GM19193 (cell line): ENCODE data around the gene COL18A1.

Source experiments
- POLR2A ChIP-seq: IDR thresholded peaks from 4 replicates; pipeline ENCODE4 v1.6.1; 2011; ENCODE audit not compliant: insufficient read depth, insufficient read length; ENCODE audit errors: extremely low read depth

The COL18A1 gene

GRCh38 chr21:45481977-45482898 is 77.3 kb downstream of the COL18A1 start:
- TF ChIP-seq POLR2A = no peak

GRCh38 chr21:45482899-45483821 is 78.2 kb downstream of the COL18A1 start:
- TF ChIP-seq POLR2A = no peak

- no peak for TF ChIP-seq POLR2A
Observed at GRCh38 chr21:45484318-45484717, 79.4 kb downstream of the COL18A1 start.

- TF ChIP-seq POLR2A = no peak
Observed at GRCh38 chr21:45485686-45486442, 80.9 kb downstream of the COL18A1 start.

- no peak for TF ChIP-seq POLR2A
Observed at GRCh38 chr21:45486443-45487160, 81.6 kb downstream of the COL18A1 start.

GRCh38 chr21:45487161-45487806 is 82.3 kb downstream of the COL18A1 start:
- TF ChIP-seq POLR2A = no peak

GRCh38 chr21:45487891-45488600 is 83.1 kb downstream of the COL18A1 start:
- no peak for TF ChIP-seq POLR2A

- no peak for TF ChIP-seq POLR2A
Observed at GRCh38 chr21:45488931-45489721, 84.2 kb downstream of the COL18A1 start.

- TF ChIP-seq POLR2A = no peak
Observed at GRCh38 chr21:45489722-45489982, 84.7 kb downstream of the COL18A1 start.

- TF ChIP-seq POLR2A = no peak
Observed at GRCh38 chr21:45490049-45490731, 85.2 kb downstream of the COL18A1 start.

- no peak for TF ChIP-seq POLR2A
Observed at GRCh38 chr21:45491056-45491455, 86.1 kb downstream of the COL18A1 start.

GRCh38 chr21:45491623-45492022 is 86.7 kb downstream of the COL18A1 start:
- no peak for TF ChIP-seq POLR2A
